Activated CD8-positive, alpha-beta memory T cell treated with anti-CD3 and anti-CD28 coated beads, Interleukin-2, amount 50 U/mL, for 1 hour (primary cell): ENCODE measurements around the gene TM9SF1.

Experiments
- DNase-seq: peaks from one replicate; pipeline ENCODE4 v3.0.0-alpha.2; 2020; ENCODE audit errors: extremely low read depth

TM9SF1 gene

DNA sequence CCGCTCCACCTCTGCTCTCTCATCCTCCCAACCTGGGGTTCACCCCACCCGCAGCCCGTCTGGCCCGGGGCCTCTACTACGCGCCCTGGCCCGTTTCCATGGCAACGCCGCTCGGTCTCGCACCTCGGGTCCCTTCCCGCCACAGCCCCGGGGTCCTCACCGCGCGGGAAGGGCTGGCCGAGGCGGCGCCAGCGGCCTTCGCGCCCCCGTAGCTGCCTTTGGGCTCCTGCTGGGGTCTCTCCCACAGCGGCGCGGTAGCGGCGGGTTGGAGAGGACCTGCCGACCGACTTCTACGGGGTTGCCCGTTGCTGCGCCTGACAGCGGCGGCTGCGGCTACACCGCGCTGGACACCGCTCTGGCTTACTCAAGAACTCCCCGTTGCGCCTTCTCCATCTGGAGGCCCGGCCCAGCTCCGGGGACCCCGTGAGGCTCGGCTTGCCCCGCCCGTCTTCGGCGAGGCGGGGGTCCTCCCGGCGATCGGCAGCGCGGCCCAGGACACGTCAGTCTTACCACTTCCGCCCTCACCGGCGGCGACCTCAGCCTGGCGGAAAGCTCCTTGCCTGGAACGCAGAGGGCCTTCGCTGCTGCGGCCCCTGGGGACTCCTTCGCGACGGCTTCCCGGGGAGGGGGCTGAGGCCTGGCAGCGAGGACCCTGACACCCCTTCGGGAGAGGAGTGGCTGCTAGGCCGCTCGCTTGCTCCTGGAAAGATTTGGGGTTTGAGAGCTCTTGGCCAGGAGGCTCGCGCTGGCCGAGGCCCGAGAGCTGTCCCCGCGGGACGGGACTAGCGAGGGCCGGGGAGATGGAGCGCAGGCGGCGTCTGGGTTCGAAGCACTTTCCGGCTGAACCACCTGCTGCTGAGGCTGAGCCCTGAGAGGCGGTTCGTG, at the start of gene TM9SF1:
TM9SF1 (minus strand) TSS at position 256 of the 885 bp plus-strand sequence. CDS start 422 bp downstream, outside the sequence.
- DNase-seq: peak; percentile 82

DNA sequence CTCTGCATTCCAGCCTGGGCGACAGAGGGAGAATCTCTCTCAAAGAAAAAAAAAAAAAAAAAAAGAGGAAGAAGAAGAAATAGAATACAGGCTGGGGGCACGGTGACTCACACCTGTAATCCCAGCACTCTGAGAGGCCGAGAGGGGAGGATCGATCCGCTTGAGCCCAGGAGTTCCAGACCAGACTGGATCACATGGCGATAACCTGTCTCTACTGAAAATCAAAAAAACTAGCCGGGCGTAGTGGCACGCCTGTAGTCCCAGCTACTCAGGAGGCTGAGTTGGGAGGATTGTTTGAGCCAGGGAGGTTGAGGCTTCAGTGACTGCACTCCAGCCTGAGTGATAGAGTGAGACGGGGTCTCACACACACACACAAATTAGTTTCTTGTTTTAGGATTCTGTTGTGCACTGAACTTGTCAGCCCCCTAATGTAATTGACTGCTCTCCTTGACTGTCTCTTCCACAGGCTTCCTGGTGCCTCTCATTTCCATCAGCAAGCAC, 48.1 kb upstream of the TM9SF1 start:
- no peak for DNase-seq

- peak; percentile 85 for DNase-seq
Observed at GRCh38 chr14:24241829-24242443, 46.7 kb upstream of the TM9SF1 start.

GRCh38 chr14:24240110-24240918, 45.1 kb upstream of the TM9SF1 start:
- no peak for DNase-seq

GRCh38 chr14:24238527-24239037, 43.3 kb upstream of the TM9SF1 start:
- no peak for DNase-seq

DNA sequence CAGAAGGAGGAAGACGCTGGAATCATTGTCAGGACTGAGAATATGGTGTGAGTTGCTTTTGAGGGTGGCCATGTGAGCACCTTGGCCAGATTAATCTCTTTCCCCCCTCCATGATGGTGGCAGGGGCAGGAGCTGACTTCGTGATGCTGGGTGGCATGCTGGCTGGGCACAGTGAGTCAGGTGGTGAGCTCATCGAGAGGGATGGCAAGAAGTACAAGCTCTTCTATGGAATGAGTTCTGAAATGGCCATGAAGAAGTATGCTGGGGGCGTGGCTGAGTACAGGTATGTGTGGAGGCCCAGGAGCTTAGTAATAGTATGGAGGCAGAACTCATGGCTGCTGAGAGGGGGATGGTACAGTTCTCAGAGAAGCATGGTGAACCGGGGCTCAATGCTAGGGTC, 42.9 kb upstream of the TM9SF1 start:
- DNase-seq: no peak

- no peak for DNase-seq
Observed at GRCh38 chr14:24237463-24237955, 42.3 kb upstream of the TM9SF1 start.

DNA sequence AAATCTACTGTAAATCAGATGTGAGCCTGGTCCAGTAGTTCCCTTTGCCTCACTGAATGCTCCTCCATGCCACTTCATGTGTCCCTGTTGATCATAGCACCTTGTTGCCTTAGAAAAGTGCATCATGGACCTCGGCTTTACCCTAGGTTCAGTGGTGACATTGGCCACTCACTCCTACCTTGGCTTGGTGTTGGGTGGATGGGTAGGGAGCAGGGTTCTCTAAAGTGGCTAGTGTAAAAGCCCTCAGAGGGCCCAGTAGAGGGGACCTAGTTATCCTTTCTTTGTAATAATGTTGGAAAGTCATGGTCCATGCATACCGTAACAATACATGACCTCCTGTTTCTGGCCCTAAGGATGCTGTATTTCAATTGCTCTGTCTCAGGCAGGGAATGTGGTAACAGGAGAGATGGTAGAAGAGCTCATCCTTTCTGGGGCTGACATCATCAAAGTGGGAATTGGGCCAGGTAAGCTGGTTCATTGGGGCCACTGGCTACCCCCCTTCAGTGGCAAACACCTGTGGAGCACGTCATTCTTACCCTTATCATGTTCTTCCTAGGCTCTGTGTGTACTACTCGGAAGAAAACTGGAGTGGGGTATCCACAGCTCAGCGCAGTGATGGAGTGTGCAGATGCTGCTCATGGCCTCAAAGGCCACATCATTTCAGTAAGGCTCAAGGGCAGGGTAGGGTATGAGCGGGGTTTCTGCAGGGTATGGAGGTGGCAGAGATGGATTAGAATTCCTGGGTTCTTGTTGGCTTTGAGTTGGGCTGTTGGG, 41.6 kb upstream of the TM9SF1 start:
- no peak for DNase-seq

DNA sequence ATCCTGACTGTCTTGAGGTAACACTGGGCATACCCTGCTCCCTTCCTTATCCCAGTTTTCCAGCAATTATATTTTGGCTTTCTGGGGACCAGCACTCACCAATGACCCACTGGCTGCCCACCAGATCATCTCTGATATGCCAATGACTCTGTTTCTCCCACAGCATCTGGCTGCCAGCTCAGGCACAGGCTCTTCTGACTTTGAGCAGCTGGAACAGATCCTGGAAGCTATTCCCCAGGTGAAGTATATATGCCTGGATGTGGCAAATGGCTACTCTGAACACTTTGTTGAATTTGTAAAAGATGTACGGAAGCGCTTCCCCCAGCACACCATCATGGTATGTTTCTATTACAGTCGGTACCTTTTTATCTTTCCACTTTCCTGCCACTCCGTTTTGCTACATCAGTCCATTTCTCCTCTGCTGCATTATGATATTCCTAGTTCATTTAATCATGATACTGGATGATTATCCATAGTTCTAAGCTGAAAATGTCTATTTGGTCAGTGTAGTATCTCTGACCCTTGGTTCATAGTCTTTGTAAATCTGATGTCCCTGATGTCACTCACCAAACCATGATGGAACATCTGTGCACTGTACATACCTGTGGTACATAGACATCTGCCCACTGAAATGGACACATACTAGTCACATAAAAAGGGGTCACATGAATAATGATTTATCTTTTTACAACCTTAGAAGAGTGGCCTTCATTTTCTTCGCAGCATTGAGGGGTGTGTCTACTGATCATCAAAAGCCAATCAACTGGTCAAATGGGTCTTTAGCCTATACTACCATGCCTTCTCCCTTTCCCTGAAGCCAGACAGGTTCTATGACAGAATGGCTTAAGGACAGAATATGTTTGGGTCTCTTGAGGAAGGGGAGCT, 40.8 kb upstream of the TM9SF1 start:
- DNase-seq: no peak

DNA sequence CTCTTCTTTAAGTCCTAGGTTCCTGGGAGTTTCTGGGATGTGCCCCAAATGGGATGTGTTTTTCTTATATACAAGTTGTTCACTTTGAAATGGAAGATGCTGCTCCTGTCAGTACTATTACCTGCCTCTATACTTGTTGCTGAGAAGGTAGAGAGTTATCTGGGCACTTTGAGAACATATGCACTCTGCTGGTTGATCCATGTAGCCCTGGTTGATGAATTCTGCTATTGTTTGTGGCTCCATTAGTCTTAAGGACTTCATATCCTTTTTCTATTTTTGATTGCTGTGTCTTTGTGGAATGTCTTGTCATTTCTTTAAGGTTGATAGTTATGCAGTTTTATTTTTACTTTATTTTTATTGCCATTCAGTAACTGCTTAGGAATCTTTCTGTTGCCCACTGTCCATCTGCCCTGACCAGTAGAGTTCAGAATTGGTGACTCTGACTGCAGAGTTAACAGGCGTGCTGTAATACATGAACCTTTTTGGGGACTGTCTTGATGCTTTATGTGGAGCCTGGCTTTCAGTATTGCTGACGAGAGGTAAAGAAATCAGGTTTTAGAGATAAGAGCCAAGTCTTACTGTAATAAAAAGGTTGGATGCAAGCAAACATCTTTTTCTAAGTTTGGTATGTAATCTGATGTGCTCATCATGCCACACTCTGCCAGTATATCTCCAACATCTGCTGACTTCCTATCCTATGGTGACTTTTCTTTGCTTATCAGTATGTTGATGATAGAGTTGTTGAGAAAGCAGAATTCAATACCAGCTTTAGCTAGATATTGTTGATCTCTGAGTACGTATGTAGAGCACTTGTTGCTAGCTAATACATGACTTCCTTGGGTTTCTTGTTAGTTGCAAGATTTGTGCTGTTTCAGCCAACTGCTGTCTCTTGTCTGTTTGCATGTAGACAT, 39.1 kb upstream of the TM9SF1 start:
- DNase-seq: no peak

- DNase-seq: no peak
Observed at GRCh38 chr14:24233538-24233866, 38.3 kb upstream of the TM9SF1 start.

DNA sequence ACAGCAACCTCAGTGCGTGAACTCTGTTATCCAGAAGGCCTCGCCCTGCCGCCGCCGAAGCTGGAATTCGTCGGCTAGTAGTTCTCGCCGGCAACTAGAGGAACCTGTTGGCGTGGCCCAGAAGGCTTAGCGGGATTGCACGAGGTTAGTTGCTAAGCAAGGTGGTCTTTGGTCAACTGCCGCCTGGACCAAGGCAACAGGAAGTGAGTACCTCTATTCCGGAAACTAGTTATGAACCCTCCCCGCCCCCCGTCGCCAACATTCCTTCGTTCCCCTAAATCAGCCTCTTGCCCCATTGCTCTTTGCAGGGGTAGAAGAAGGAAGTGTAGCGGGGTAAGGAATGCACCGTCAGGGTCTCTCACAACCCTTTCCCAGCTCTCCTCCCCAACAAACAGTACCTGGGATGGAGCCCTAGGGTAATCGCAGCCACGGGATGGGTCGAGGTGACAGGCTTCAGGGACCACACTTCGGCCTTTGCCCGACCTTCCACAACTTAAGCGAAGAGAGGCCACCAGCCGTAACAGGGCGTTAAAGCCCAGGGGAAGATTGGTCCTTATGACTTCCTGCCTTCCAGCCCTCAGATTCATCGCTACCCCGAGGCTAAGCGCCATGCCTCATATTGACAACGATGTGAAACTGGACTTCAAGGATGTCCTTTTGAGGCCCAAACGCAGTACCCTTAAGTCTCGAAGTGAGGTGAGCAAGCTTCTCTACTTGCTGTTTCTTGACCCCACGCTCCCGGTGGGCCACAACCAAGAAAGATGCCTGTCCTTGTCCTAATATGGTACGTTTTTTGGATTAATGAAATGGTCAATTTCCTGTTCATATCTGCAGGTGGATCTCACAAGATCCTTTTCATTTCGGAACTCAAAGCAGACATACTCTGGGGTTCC, 37.6 kb upstream of the TM9SF1 start, which contains the start of gene GMPR2:
GMPR2 (plus strand) TSS at position 285 of the 893 bp plus-strand sequence; CDS start at position 610, 325 bp downstream.
- no peak for DNase-seq

GRCh38 chr14:24232121-24232644, 36.9 kb upstream of the TM9SF1 start, which contains the start of gene NEDD8:
NEDD8 (minus strand) TSS chr14:24232367; CDS start chr14:24232267, 100 bp downstream.
- DNase-seq: peak; percentile 68

DNA sequence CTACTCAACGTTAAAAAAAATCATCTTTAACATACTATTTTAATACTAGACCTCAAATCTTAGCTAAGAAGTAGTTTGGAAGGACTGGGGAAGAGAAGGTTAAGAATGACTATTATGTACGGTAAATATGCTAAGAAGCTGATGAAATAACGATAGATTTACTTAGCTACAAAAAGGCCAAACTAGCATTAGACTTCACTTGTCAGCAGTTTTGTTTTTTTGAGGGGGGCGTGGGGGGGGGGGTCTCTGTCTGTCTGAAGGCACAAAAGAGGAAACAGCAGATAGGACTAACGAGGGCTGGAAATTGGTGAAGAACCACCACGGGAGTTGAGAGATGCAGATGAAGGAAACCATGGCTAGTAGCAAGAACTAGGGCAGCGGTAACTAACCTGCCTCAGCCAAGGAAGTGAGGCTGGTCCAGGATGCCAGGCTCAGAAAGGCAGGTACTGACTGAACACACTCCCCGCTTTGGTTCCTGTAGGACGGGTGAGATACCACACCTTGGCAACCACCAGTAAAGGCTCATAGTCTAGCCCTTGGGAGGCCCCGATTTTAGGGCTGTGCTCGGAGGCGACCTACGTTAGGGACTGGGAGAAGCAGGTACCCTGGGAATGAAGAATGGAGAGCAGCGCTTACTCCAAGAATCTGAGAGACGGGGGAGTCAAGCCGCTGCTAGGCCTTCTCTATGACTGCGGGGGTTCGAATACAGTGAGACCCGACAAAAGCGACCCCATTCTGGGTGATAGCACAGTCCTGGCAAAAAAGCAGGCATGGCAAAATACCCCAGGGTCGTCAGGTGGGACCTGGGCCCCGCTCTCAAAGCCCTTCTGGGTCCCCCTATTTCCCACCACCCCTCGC, 36.3 kb upstream of the TM9SF1 start:
- no peak for DNase-seq

- no peak for DNase-seq
Observed at GRCh38 chr14:24228902-24229301, 33.7 kb upstream of the TM9SF1 start.

GRCh38 chr14:24226473-24226872, 31.2 kb upstream of the TM9SF1 start:
- DNase-seq: no peak
